ENCODE measurements around the gene PDIA5. TPM values are rescaled to one million over a fixed set of nuclear protein-coding genes. Genes with fewer than 3 reads are reported as not detected.
"Not testable (repeated sequence)": the region's sequence is repeated elsewhere in the genome, so short reads cannot be mapped to it uniquely, and the experiment has no call there.

The PDIA5 gene
- total RNA-seq, 2 experiments from 2014 or later: 10.1 to 13.5 TPM

DNA sequence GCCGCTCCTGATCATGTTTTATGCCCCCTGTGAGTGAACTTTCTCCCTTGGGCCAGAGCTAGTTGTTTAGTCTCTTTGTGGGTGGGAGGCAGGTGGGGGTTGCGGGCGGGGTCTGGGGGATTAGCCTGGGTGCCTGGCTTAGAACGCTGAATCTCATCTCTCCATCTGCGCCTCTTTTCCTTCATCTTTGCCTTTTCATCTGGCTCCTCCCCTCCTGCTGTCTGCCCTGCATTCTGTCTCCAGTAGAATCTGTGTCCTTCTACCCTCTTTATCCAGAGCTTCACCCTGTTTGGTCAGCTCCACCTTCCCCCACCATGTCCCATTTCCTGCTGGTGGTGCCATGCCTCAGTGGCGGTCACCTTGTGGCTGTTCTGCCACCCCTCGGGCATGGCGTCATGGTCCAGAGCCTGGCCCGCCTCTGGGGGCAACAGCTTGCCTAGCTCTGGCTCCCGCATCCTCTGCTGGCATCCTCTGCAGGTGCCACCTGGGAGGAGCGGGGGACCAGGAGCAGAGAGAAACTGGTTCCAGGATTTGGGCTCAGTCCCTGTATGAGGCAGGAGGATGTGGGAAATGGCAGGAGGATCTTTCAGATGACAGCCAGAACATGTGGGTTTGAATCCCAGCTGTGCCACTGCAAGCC, 44.3 kb downstream of the PDIA5 start:
- Mint-ChIP-seq H3K4me1 (peaks cover 16% of the 10 kb centered on the region), H3K27ac (no peak overlapping the region), H3K27me3 (no peaks in the 10 kb centered on the region), H3K36me3 (ENCODE audit: low read depth) (peaks cover 7% of the 10 kb centered on the region), H3K9me3 (no peaks in the 10 kb centered on the region), H3K4me3 (no peak overlapping the region)
- ChIA-PET POLR2A (no interaction called here), CTCF (interaction anchor here (1.3 kb wide), 1 partner anchor 8 kb away, joined by 3 read pairs; no protein-coding TSS in a partner anchor)
- no peak for DNase-seq

DNA sequence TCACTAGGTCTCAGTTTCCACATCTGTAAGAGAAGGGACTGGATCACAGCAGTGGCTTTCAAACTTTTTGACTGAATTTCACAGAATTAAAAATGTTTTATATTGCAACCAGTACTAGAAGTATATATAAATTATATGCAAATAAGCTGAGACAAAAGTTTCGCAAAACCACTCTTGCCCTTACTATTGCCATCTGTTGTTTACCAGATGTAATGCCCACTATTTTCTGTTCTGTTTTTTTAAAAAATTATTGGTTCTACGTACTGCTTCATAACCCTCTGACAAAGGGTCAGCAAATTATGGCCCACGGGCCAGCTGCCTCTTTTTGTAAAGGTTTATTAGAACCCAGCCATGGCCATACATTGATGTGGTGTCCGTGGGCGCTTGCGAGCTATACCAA, 44.8 kb downstream of the PDIA5 start:
- ChIA-PET CTCF (interaction anchor here (0.6 kb wide), 1 partner anchor 295 kb away, joined by 3 read pairs; no protein-coding TSS in a partner anchor), POLR2A (no interaction called here)
- DNase-seq: no peak
- H3K4me3 Mint-ChIP-seq: no peak overlapping the region
- no peaks in the 10 kb centered on the region for H3K9me3 Mint-ChIP-seq
- H3K27ac Mint-ChIP-seq: no peak overlapping the region
- H3K27me3 Mint-ChIP-seq: no peaks in the 10 kb centered on the region
- peaks cover 16% of the 10 kb centered on the region for H3K4me1 Mint-ChIP-seq
- H3K36me3 Mint-ChIP-seq (ENCODE audit: low read depth): peaks cover 7% of the 10 kb centered on the region

DNA sequence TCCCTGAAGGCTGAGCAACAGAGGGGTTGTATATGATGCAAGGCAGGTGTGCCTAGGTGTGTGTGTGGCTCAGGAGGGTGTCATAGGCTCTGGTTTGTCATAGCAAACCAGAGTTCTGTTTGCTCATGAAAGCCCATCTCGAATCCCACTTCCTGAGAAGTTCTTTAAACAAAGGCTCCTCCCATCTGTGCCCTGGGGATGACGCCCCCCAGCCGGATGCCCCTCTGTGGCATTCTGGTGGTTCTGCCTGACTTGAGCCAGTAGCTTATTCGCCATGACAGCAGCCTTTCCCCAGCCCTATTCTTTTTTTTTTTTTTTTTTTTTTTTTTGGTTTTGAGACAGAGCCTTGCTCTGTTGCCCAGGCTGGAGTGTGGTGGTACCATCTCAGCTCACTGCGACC, 45.4 kb downstream of the PDIA5 start:
- ChIA-PET POLR2A (no interaction called here), CTCF (interaction anchor here (0.6 kb wide), 1 partner anchor 296 kb away, joined by 3 read pairs; no protein-coding TSS in a partner anchor)
- Mint-ChIP-seq H3K27ac (no peak overlapping the region), H3K4me3 (no peak overlapping the region), H3K9me3 (no peaks in the 10 kb centered on the region), H3K4me1 (peaks cover 16% of the 10 kb centered on the region), H3K27me3 (no peaks in the 10 kb centered on the region), H3K36me3 (ENCODE audit: low read depth) (peaks cover 5% of the 10 kb centered on the region)
- no peak for DNase-seq

DNA sequence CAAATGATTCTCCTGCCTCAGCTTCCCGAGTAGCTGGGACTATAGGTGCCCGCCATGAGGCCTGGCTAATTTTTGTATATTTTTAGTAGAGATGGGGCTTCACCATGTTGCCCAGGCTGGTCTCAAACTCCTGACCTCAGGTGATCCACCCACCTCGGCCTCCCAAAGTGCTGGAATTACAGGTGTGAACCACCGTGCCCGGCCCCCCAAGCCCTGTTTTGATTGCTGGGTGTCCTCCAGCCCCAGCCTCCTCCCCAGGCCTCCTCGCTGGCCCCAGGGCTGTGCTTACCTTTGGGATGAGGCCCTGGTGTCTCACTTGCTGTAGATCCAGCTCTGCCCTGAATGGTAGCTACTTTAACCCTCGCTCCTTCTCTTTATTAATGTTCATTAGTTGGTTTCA, 45.8 kb downstream of the PDIA5 start:
- DNase-seq; H3K36me3 Mint-ChIP-seq (ENCODE audit: low read depth); H3K4me3 Mint-ChIP-seq; H3K27ac Mint-ChIP-seq; H3K27me3 Mint-ChIP-seq; CTCF ChIA-PET; H3K9me3 Mint-ChIP-seq; POLR2A ChIA-PET: not testable (repeated sequence)
- H3K4me1 Mint-ChIP-seq: peaks cover 16% of the 10 kb centered on the region

DNA sequence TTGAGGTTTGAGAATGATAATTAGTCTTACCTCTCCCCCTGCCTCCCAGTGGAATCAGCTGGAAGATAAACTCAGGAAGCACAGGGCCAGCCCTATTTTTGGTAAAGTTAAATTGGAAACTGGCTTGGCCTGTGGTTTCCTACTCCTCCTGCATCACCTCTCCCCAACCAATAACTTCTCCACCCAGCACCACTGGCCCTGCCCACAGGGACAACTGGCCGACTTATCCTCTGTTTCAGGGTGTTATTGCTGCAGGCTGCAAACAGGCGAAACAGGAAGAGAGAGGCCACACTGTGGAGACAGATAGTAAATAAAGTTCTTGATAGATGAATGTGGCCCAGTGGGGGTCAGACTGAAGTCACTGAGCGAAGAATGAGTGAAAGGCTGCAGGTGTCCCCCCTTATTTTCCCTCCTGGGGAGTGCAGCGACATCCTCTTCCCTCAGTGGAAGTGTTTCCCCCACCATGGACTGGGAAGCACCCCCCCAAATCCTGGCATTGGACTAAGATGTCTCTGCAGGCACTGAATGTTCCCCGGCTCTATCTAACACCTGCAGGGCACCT, 47.1 kb downstream of the PDIA5 start:
- peaks cover 3% of the 10 kb centered on the region for H3K36me3 Mint-ChIP-seq (ENCODE audit: low read depth)
- H3K27ac Mint-ChIP-seq: no peak overlapping the region
- H3K4me1 Mint-ChIP-seq: peaks cover 16% of the 10 kb centered on the region
- ChIA-PET CTCF (interaction anchor here (0.5 kb wide), 1 partner anchor 116 kb away, joined by 3 read pairs; no protein-coding TSS in a partner anchor), POLR2A (no interaction called here)
- DNase-seq: no peak
- H3K4me3 Mint-ChIP-seq: no peak overlapping the region
- H3K27me3 Mint-ChIP-seq: no peaks in the 10 kb centered on the region
- H3K9me3 Mint-ChIP-seq: no peaks in the 10 kb centered on the region

DNA sequence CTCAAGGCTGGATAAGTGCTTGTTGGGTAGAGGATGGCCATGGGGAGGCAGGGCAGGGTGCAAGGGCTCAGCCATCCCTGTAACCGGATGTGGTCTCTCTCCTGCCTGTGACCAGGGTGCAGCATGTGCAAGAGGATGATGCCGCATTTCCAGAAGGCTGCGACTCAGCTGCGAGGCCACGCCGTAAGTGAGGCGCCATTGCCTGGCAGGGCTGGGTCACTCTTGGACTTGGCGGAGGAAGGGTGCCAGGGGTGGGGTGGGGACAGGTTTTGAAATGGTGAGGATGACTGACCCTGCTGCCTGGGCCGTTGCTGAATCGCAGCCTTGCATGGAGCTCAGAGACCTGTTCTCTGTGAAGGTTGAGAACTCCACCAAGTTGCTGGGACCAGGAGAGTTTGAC, 49.3 kb downstream of the PDIA5 start:
- no peak for DNase-seq
- POLR2A ChIA-PET: no interaction called here
- Mint-ChIP-seq H3K4me1 (peaks cover 16% of the 10 kb centered on the region), H3K27ac (no peak overlapping the region), H3K36me3 (ENCODE audit: low read depth) (peaks cover 3% of the 10 kb centered on the region), H3K9me3 (no peaks in the 10 kb centered on the region), H3K4me3 (no peak overlapping the region), H3K27me3 (no peaks in the 10 kb centered on the region)
- CTCF ChIA-PET: no interaction called here

DNA sequence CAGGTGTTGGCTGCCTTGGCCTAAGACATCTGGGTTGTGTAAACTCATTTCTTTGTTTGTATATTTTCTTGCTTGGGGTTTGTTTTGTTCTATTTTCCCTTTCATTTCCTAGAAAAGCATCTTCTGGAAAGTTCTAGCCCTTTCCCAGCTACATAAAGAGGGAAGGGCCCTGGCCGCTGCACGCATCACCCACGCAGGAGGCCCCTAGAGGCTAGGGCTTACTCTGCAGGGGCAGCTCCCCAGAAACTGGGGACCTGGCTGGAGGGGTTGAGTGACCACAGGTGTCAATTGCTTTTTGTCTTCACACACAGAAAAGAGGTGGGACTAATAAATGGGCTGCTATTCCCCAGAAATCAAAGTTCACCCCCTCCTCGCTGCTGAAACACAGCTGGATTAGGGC, 52.6 kb downstream of the PDIA5 start:
- Mint-ChIP-seq H3K4me1 (peaks cover 3% of the 10 kb centered on the region), H3K4me3 (no peak overlapping the region), H3K27ac (no peak overlapping the region), H3K27me3 (no peaks in the 10 kb centered on the region), H3K9me3 (no peaks in the 10 kb centered on the region), H3K36me3 (ENCODE audit: low read depth) (peaks cover 3% of the 10 kb centered on the region)
- CTCF ChIA-PET: interaction anchor here (1.5 kb wide), 1 partner anchor 9 kb away, joined by 3 read pairs; no protein-coding TSS in a partner anchor
- DNase-seq: no peak
- POLR2A ChIA-PET: interaction anchor here (1.3 kb wide), 1 partner anchor 20 kb away, joined by 3 read pairs; no protein-coding TSS in a partner anchor

DNA sequence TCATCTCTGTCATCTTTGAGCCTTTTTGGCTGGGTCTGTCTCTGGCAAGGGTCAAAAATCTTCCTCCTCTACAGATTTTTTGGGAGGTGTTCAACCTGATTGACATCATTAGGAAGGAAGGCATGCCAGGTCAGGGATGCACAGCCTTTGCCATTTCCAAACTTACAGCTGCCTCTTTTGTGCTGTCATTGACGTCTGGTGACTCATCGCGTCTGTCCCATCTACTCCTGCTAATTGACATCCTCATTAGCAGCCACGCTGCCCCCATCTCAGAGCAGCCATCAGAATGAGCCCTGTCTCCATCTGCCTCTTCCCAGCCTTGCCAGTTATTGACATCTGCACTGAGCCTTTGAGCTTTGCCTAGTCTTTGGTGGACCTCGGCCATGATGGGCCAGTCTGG, 53.0 kb downstream of the PDIA5 start:
- peaks cover 3% of the 10 kb centered on the region for H3K36me3 Mint-ChIP-seq (ENCODE audit: low read depth)
- H3K9me3 Mint-ChIP-seq: no peaks in the 10 kb centered on the region
- H3K27ac Mint-ChIP-seq: no peak overlapping the region
- H3K4me1 Mint-ChIP-seq: no peaks in the 10 kb centered on the region
- H3K4me3 Mint-ChIP-seq: no peak overlapping the region
- DNase-seq: no peak
- ChIA-PET CTCF (interaction anchor here (1.5 kb wide), 1 partner anchor 9 kb away, joined by 3 read pairs; no protein-coding TSS in a partner anchor), POLR2A (no interaction called here)
- H3K27me3 Mint-ChIP-seq: no peaks in the 10 kb centered on the region

DNA sequence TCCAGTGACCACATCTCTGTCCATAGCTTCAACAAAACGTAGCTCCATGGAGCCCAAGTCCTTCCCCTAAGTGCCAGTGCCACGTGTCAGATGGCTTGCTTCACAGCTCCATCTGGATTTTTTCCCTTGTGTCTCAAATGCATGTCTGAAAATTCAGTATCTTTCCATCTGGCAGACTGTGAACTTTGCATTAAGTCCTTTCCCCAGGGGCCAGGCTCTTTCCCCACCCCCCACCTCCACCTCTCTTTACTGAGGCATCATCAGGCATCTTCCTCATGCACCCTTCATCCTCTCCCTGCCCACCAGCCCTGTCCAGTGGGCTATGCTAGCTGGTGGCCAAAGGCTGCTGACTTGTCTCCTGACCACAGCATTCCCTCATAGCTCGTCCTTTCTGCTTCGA, 53.7 kb downstream of the PDIA5 start:
- Mint-ChIP-seq H3K36me3 (ENCODE audit: low read depth) (peaks cover 3% of the 10 kb centered on the region), H3K27me3 (no peaks in the 10 kb centered on the region), H3K4me3 (no peak overlapping the region), H3K27ac (no peak overlapping the region), H3K4me1 (no peaks in the 10 kb centered on the region), H3K9me3 (no peaks in the 10 kb centered on the region)
- DNase-seq: no peak
- CTCF ChIA-PET: no interaction called here
- POLR2A ChIA-PET: no interaction called here

DNA sequence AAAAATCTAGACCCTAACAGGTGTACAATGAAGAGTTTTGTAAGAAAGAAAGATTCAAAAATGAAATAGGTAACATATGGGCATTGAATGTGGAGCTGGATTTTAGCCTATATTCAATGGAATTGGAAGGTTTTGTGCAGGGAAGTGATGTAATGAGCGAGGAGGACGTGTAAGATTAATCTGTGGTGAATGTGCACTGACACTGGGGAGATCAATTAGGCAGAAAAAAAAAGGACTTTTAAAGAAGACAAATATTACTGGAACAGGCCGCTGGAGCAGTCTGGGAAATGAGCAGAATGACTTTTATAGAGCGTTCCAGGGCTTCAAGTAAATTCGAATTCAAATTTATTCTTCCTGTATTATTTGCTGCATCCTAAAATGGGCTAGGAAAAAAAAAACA, 55.2 kb downstream of the PDIA5 start:
- Mint-ChIP-seq H3K27ac (no peak overlapping the region), H3K4me1 (no peaks in the 10 kb centered on the region), H3K4me3 (no peak overlapping the region), H3K36me3 (ENCODE audit: low read depth) (peaks cover 3% of the 10 kb centered on the region), H3K9me3 (no peaks in the 10 kb centered on the region), H3K27me3 (no peaks in the 10 kb centered on the region)
- CTCF ChIA-PET: no interaction called here
- POLR2A ChIA-PET: no interaction called here
- DNase-seq: no peak

DNA sequence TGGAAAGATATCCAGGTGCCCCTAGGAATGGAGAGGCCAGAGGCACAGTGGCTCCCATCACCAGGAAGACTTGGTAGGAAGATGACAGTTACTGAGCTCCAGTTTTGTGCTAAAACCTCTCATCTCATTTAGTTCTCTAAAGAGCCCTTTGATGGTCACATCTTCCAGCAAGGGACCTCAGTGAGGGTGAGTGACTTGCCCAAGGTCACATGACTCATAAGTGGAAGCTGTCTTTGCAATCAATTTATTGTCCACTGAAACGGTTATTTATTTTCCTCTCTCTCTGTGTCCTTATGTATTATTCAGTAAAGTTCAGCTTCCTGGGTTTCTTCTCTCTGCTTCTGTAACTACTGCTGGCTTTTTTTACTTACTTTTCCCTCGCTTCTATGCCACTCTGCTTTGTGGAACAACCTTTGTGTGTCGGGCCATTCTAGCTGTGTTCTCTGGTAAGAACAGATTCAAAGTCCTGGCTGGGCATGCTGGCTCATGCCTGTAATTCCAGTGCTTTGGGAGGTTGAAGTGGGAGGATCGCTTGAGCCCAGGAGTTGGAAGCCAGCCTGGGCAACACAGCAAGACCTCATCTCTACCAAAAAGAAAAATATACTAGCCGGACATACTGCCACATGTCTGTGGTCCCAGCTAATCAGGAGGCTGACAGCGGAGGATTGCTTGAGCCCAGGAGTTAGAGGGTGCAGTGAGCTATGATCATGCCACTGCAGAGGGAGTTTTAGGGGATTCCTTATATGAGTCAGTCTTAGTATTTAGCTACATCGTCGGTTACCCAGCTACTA, 55.9 kb downstream of the PDIA5 start:
- ChIA-PET CTCF (no interaction called here), POLR2A (no interaction called here)
- no peak overlapping the region for H3K4me3 Mint-ChIP-seq
- no peak overlapping the region for H3K27ac Mint-ChIP-seq
- H3K27me3 Mint-ChIP-seq: no peaks in the 10 kb centered on the region
- no peaks in the 10 kb centered on the region for H3K9me3 Mint-ChIP-seq
- no peaks in the 10 kb centered on the region for H3K4me1 Mint-ChIP-seq
- DNase-seq: no peak
- H3K36me3 Mint-ChIP-seq (ENCODE audit: low read depth): peaks cover 3% of the 10 kb centered on the region

DNA sequence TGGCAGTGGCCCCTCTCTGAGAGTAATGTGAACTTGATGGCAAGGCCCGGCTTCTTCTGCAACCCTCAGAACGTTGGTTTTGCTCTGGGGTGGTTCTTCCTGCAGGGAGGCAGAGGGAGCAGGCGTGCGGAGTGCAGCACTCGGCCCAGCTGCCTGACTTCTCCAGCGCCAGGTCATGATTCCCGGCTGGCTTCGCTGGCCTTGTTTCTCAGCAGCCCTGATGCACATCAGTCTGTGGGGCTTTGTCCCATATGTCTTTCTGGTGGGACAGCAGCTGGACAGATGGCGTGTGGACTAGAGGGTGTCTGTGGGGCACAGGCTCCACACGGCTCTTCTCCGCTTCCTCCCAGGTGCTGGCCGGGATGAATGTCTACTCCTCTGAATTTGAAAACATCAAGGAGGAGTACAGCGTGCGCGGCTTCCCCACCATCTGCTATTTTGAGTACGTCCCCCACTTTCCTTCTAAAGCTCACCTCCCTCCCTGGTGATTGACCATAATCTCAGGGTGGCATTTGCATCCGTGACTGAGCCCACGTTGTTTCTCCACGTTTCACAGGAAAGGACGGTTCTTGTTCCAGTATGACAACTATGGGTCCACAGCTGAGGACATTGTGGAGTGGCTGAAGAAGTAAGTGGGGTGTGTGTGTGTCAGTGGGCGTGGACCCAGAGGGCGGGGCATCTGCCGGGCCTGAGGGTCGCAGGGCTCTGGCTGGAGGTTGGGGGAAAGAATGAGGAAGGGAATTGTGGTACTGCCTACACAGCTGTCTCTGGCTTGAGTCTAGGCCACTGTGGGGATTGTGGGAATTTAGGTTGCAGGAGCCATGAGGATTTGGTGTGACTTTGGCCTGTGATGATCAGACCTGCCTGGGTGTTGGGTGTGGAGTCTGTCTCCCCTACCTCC, 57.1 kb downstream of the PDIA5 start:
- Mint-ChIP-seq H3K4me3 (no peak overlapping the region), H3K9me3 (no peaks in the 10 kb centered on the region), H3K27me3 (no peaks in the 10 kb centered on the region), H3K36me3 (ENCODE audit: low read depth) (no peaks in the 10 kb centered on the region), H3K27ac (no peak overlapping the region), H3K4me1 (no peaks in the 10 kb centered on the region)
- ChIA-PET POLR2A (no interaction called here), CTCF (no interaction called here)
- no peak for DNase-seq

DNA sequence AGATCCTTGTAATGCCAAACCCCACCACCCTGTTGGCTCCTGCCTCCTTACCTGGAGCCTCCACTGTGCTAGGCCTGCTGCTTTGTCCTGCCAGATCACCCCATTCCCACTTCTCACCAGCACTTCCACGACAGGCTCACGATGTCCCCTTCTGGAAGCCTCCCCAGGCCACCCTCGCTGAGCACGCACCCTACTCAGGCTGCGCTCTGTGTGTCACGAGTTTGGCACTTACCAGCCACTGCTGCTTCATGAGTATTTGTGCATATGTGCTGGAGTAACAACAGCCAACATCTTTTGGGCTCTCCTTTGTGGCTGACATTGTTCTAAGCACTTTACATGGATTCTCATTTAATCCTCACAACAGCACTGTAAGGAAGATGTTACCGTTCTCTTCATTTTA, 58.1 kb downstream of the PDIA5 start:
- Mint-ChIP-seq H3K36me3 (ENCODE audit: low read depth) (no peaks in the 10 kb centered on the region), H3K4me1 (no peaks in the 10 kb centered on the region), H3K4me3 (no peak overlapping the region), H3K9me3 (no peaks in the 10 kb centered on the region), H3K27ac (no peak overlapping the region), H3K27me3 (no peaks in the 10 kb centered on the region)
- POLR2A ChIA-PET: no interaction called here
- CTCF ChIA-PET: no interaction called here
- no peak for DNase-seq

All from activated CD4-positive, alpha-beta memory T cell treated with anti-CD3 and anti-CD28 coated beads, Interleukin-2, amount 10 ng/mL, durations not matched to agents 7 days and 5 days (primary cell).